ENCODE results near the gene UST. TPM values are rescaled to one million over a fixed set of nuclear protein-coding genes. Genes with fewer than 3 reads are reported as not detected.
"Not testable (repeated sequence)": the region's sequence is repeated elsewhere in the genome, so short reads cannot be mapped to it uniquely, and the experiment has no call there.

The UST gene
- total RNA-seq, 4 donors from 2014 or later, result 13.5 to 47.1 (median 33.0) TPM

DNA sequence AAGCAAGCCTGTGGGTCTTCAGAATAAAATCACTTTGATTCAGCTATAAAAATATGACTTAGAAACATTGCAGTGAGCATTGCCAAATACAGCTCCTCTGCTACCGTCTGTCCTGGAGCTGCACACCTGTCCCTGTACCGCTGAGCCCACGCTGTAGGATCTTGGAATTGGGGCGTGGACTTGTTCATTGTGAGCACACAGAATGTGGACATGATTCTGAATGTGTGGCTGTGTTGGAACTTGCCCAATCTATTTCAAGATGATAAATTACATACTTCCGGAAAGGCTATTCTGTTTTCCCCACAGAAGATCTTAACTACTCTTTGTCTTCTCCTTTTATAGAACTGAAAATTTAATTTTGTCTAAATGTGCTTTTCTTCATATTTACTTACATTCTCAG, 107.3 kb downstream of the UST start:
- DNase-seq (ENCODE audit: low spot score in 2 of 2), result no peak
- Histone ChIP-seq H3K4me3 (no peak overlapping the region), H3K27me3 (no peaks in the 10 kb centered on the region), H3K9me3 (no peaks in the 10 kb centered on the region), H3K36me3 (no peaks in the 10 kb centered on the region), H3K27ac (no peak overlapping the region), H3K4me1 (peaks cover 0 to 15% (median 0%) of the 10 kb centered on the region in 4 donors)
- TF ChIP-seq EP300 (IDR thresholded peaks at IDR 0.05) (no peak), POLR2A (IDR thresholded peaks at IDR 0.05) (no peak)
- TF ChIP-seq, protein P1, sequence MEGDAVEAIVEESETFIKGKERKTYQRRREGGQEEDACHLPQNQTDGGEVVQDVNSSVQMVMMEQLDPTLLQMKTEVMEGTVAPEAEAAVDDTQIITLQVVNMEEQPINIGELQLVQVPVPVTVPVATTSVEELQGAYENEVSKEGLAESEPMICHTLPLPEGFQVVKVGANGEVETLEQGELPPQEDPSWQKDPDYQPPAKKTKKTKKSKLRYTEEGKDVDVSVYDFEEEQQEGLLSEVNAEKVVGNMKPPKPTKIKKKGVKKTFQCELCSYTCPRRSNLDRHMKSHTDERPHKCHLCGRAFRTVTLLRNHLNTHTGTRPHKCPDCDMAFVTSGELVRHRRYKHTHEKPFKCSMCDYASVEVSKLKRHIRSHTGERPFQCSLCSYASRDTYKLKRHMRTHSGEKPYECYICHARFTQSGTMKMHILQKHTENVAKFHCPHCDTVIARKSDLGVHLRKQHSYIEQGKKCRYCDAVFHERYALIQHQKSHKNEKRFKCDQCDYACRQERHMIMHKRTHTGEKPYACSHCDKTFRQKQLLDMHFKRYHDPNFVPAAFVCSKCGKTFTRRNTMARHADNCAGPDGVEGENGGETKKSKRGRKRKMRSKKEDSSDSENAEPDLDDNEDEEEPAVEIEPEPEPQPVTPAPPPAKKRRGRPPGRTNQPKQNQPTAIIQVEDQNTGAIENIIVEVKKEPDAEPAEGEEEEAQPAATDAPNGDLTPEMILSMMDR (IDR thresholded peaks at IDR 0.05), result no peak
- 25 to 31% methylated on average over 5 of the region's 5 CpGs for WGBS, 2 donors

DNA sequence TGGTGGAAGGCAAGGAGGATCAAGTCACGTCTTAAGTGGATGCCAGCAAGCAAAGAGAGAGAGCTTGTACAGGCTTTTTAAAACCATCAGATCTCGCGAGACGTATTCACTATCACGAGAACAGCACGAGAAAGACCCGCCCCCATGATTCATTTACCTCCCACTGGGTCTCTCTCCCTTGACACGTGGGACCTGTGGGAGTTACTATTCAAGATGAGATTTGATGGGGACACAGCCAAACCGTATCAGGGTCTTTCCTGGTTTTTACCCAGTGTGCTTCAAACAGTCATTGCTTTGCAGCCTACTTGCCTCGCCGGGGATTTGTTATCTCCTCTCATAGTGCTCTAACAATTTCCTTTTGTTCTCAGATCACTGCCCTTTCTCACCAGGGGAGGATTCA, 108.2 kb downstream of the UST start:
- peaks cover 0 to 15% (median 0%) of the 10 kb centered on the region in 4 donors for H3K4me1 ChIP-seq
- H3K27me3 ChIP-seq, result no peaks in the 10 kb centered on the region
- H3K9me3 ChIP-seq, result no peaks in the 10 kb centered on the region
- H3K4me3 ChIP-seq, result no peak overlapping the region
- TF ChIP-seq POLR2A (IDR thresholded peaks at IDR 0.05) (no peak), EP300 (IDR thresholded peaks at IDR 0.05) (no peak)
- TF ChIP-seq, protein P1 (IDR thresholded peaks at IDR 0.05), result no peak
- no peak overlapping the region for H3K27ac ChIP-seq
- no peak for DNase-seq (ENCODE audit: low spot score in 2 of 2)
- H3K36me3 ChIP-seq, result no peaks in the 10 kb centered on the region
- 75 to 78% methylated on average over 11 of the region's 11 CpGs for WGBS, 2 donors

DNA sequence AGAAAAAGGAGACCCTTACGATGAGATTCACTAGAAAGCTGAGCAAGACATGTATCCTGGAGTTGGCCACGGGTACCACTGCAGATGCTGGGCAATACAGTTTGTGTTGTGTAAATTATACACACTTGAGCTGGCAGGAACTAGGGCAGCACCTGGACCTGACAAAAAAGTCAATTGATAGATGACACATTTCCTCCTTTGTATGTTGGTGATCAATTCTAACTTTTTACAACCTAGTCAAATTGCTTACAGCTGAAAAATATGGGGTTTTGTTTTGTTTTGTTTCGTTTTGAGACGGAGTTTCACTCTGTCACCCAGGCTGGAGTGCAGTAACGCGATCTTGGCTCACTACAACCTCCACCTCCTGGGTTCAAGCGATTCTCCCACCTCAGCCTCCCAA, 108.9 kb downstream of the UST start:
- TF ChIP-seq, protein P1 (IDR thresholded peaks at IDR 0.05), result no peak
- TF ChIP-seq POLR2A (IDR thresholded peaks at IDR 0.05) (no peak), EP300 (IDR thresholded peaks at IDR 0.05) (no peak)
- no peaks in the 10 kb centered on the region for H3K27me3 ChIP-seq
- H3K9me3 ChIP-seq, result no peaks in the 10 kb centered on the region
- peaks cover 0 to 15% (median 0%) of the 10 kb centered on the region in 4 donors for H3K4me1 ChIP-seq
- 95 to 96% methylated on average over 7 of the region's 7 CpGs for WGBS, 2 donors
- no peak overlapping the region for H3K4me3 ChIP-seq
- H3K36me3 ChIP-seq, result no peaks in the 10 kb centered on the region
- no peak for DNase-seq (ENCODE audit: low spot score in 2 of 2)
- H3K27ac ChIP-seq, result no peak overlapping the region

DNA sequence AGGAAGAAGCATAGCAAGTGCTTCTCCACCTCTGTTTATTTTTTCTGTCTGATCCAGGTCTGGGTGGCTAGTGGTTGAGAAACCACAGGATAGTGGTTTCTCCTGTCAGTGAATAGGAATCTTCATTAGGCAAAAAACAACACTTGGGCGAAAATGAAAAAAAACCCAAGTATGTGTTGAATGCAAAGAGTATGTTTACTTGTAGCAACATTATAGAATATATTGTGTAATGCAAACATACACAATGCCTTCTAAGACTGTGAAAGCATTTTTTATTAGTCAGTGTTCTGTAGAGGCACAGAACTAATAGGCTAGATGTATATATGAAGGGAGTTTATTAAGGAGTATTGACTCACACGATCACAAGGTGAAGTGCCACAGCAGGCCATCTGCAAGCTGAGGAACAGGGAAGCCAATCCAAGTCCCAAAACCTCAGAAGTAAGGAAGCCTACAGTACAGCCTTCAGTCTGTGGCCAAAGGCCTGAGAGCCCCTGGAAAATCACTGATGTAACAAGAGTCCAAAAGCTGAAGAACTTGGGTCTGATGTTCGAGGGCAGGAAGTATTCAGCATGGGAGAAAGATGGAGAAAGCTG, 111.1 kb downstream of the UST start:
- Histone ChIP-seq H3K4me1 (peaks cover 0 to 15% (median 0%) of the 10 kb centered on the region in 4 donors), H3K4me3 (no peak overlapping the region), H3K27ac (no peak overlapping the region), H3K27me3 (no peaks in the 10 kb centered on the region), H3K9me3 (no peaks in the 10 kb centered on the region), H3K36me3 (no peaks in the 10 kb centered on the region)
- TF ChIP-seq EP300 (IDR thresholded peaks at IDR 0.05) (no peak), POLR2A (IDR thresholded peaks at IDR 0.05) (no peak)
- TF ChIP-seq, protein P1 (IDR thresholded peaks at IDR 0.05), result no peak
- WGBS, 2 donors, result 59 to 66% methylated on average over 3 of the region's 3 CpGs
- no peak for DNase-seq (ENCODE audit: low spot score in 2 of 2)

DNA sequence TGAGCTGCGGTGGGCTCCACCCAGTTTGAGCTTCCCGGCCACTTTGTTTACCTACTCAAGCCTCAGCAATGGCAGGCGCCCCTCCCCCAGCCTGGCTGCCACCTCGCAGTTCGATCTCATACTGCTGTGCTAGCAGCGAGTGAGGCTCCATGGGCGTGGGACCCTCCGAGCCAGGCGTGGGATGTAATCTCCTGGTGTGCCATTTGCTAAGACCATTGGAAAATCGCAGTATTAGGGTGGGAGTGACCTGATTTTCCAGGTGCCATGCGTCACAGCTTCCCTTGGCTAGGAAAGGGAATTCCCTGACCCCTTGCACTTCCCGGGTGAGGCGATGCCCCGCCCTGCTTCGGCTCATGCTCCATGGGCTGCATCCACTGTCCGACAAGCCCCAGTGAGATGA, 117.3 kb downstream of the UST start:
- H3K27ac ChIP-seq, H3K36me3 ChIP-seq: not testable (repeated sequence)
- 88 to 97% methylated on average over 10 to 16 of the region's 16 CpGs for whole genome bisulfite sequencing, 2 donors

More for the DNA sequence above, 117.3 kb downstream of the UST start:
- not testable (repeated sequence) for H3K4me3 ChIP-seq; H3K27me3 ChIP-seq; H3K9me3 ChIP-seq; DNase-seq (ENCODE audit: low spot score in 2 of 2)
- peaks cover 0 to 17% (median 5%) of the 10 kb centered on the region in 4 donors for H3K4me1 ChIP-seq
